Stomach (tissue), 9 donors: ENCODE results near the gene B4GALT3. TPM values are rescaled to one million over a fixed set of nuclear protein-coding genes. Genes with fewer than 3 reads are reported as not detected.

Source experiments
- DNase-seq, 2 donors: peaks; one replicate each; pipeline versions ENCODE4 v3.0.0 to v3.0.0-alpha.2; 2013 to 2019
- H3K27ac ChIP-seq, 5 donors: fragments of 200-600 bp in 4 of 5; sonication (generic) in 4 of 5; one replicate each; pipeline ENCODE4 v1.5.1; 2013 to 2019; ENCODE audit warnings: mild to moderate bottlenecking in 1 of 5, moderate library complexity in 1 of 5
- H3K27me3 ChIP-seq, 3 donors: fragments of 200-600 bp; sonication (generic); one replicate each; pipeline ENCODE4 v1.5.1; 2017 to 2019; ENCODE audit warnings: mixed run types in 1 of 3
- H3K36me3 ChIP-seq, 4 donors: fragments of 200-600 bp; sonication (generic); 1 replicate in 3 of 4; 2 replicates in 1 of 4; pipeline ENCODE4 v1.5.1; 2016 to 2019
- H3K4me1 ChIP-seq, 4 donors: fragments of 200-600 bp; sonication (generic); one replicate each; pipeline ENCODE4 v1.5.1; 2016 to 2019
- H3K4me3 ChIP-seq, 4 donors: fragments of 200-600 bp; sonication (generic) in 3 of 4; one replicate each; pipeline ENCODE4 v1.5.1; 2016 to 2019; ENCODE audit warnings: mild to moderate bottlenecking in 1 of 4
- H3K9me3 ChIP-seq, 4 donors: fragments of 200-600 bp; sonication (generic); one replicate each; pipeline ENCODE4 v1.5.1; 2016 to 2019
- CTCF ChIP-seq, 7 experiments: fragments of 450-650 bp in 4 of 7; fragments of 200-600 bp in 3 of 7; sonication (generic) in 3 of 7; IDR thresholded peaks; one replicate each; pipeline ENCODE4 v1.5.1; 2016 to 2019; ENCODE audit warnings: antibody characterized with exemption in 7 of 7, control low read depth in 2 of 7, mild to moderate bottlenecking in 1 of 7
- EP300 ChIP-seq: sonication (generic); formaldehyde crosslinking; IDR thresholded peaks from one replicate; pipeline ENCODE4 v1.6.1; 2017; ENCODE audit warnings: antibody characterized with exemption
- POLR2A ChIP-seq, 4 donors: fragments of 450-650 bp; IDR thresholded peaks; one replicate each; pipeline ENCODE4 v1.6.1; 2016; ENCODE audit warnings: antibody characterized with exemption in 4 of 4, control low read depth in 2 of 4, mild to moderate bottlenecking in 1 of 4, moderate library complexity in 1 of 4
- POLR2AphosphoS5 ChIP-seq, 3 donors: sonication (generic); formaldehyde crosslinking; IDR thresholded peaks; one replicate each; pipeline ENCODE4 v1.6.1; 2016; ENCODE audit warnings: antibody characterized with exemption in 3 of 3
- WGBS, 5 donors: extraction: QIAGEN DNeasy Blood & Tissue Kit in 3 of 5; methylation state at CpG; one replicate each; pipeline versions ENCODE4 v1.1.5 to v1.1.7; 2013 to 2018; 5-methylcytosine and 5-hydroxymethylcytosine counted together
- intact Hi-C: fragments of 100-400 bp; cut with DNase I; formaldehyde crosslinking; loops from one replicate; pipeline ENCODE4 v1.15.1; 2023; ENCODE audit warnings: low total_unique reads
- polyA plus RNA-seq, 3 donors: library from polyadenylated mRNA; stranded (reverse); fragments of 200-250 nt; gene quantifications; one replicate each; pipeline ENCODE4 v1.2.3, GENCODE V29; 2013
- total RNA-seq, 5 donors: library from RNA; depleted of rRNA; stranded (reverse); fragments of >200 nt; gene quantifications; one replicate each; pipeline versions ENCODE4 v1.1.0 to v1.2.3, GENCODE V29; 2014 to 2016
- donor health status: healthy with polysubstance abuse.
- donor health status: Bipolar disorder and iron deficiency.
- donor health status: healthy.

B4GALT3 gene
- total and polyA plus RNA-seq, 8 donors: 12.2 to 25.8 (median 17.5) TPM

GRCh38 chr1:161158316-161159010 lies 18.8 kb downstream of the B4GALT3 start:
- intact Hi-C loops: no loop called here
- Histone ChIP-seq H3K36me3 (peaks cover 9 to 51% (median 44%) of the 10 kb centered on the region in 4 donors), H3K9me3 (no peaks in the 10 kb centered on the region), H3K27me3 (no peaks in the 10 kb centered on the region), H3K27ac (peak overlapping the region; percentile 87 to 93 (median 90)), H3K4me3 (peak overlapping the region; percentile 69 to 99 (median 93)), H3K4me1 (peaks cover 37 to 62% (median 53%) of the 10 kb centered on the region in 4 donors)
- DNase-seq: no peak
- 55 to 68% (median 60%) methylated on average over 9 of the region's 9 CpGs for WGBS, 5 donors
- TF ChIP-seq POLR2A (IDR thresholded peaks at IDR 0.05): no peak
- TF ChIP-seq POLR2AphosphoS5 (IDR thresholded peaks at IDR 0.05): no peak
- no peak for TF ChIP-seq CTCF (IDR thresholded peaks at IDR 0.05)
- no peak for TF ChIP-seq EP300

DNA sequence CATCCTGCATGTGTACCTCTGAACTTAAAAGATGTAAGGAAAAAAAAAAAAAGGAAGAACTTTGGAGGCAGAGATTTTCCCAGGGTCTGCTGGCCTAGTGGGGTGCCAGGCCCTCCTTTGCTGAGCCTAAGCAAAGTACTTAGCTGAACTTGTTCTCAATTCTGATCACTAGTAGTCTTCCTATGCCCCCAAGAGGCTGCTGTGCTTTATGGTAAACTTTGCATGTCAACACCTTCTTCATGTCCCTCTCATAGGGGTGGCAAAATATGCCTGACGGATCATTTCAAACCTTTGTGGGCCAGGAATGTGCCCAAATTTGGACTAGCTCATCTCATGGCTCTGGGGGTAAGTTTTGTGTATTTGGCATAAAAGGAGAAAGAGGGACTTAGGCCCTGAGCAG lies 19.4 kb downstream of the B4GALT3 start:
- no peak overlapping the region for H3K4me3 ChIP-seq
- peaks cover 37 to 65% (median 54%) of the 10 kb centered on the region in 4 donors for H3K4me1 ChIP-seq
- peaks cover 9 to 45% (median 38%) of the 10 kb centered on the region in 4 donors for H3K36me3 ChIP-seq
- no peaks in the 10 kb centered on the region for H3K27me3 ChIP-seq
- intact Hi-C loops: no loop called here
- H3K9me3 ChIP-seq: no peaks in the 10 kb centered on the region
- DNase-seq: no peak
- TF ChIP-seq CTCF (IDR thresholded peaks at IDR 0.05) (no peak), POLR2A (IDR thresholded peaks at IDR 0.05) (no peak), EP300 (no peak), POLR2AphosphoS5 (IDR thresholded peaks at IDR 0.05) (no peak)
- WGBS, 5 donors: 84 to 100% (median 95%) methylated on average over 1 of the region's 1 CpG
- H3K27ac ChIP-seq: no peak overlapping the region

- peak; percentile 80 to 96 for DNase-seq
- no peaks in the 10 kb centered on the region for H3K9me3 ChIP-seq
- no peaks in the 10 kb centered on the region for H3K27me3 ChIP-seq
- peaks cover 16 to 34% (median 24%) of the 10 kb centered on the region in 4 donors for H3K4me1 ChIP-seq
- WGBS, 5 donors: 0 to 1% (median 0%) methylated on average over 33 of the region's 33 CpGs
- peak within 1 kb of the TSS; percentile 72 to 77 (median 74) for H3K4me3 ChIP-seq
- H3K27ac ChIP-seq: peak within 1 kb of the TSS; percentile 93 to 99 (median 96)
- no peak for TF ChIP-seq POLR2A (IDR thresholded peaks at IDR 0.05)
- TF ChIP-seq POLR2AphosphoS5 (IDR thresholded peaks at IDR 0.05): peak in 2 of 3 donors; percentile 53 to 82
- TF ChIP-seq EP300: no peak
- peak in 1 of 7 experiments; percentile 8 for TF ChIP-seq CTCF (IDR thresholded peaks at IDR 0.05)
- intact Hi-C loops: no loop called here
- peaks cover 5 to 21% (median 19%) of the 10 kb centered on the region in 4 donors for H3K36me3 ChIP-seq
These were observed 23.5 kb downstream of the B4GALT3 start, which contains the start of gene UFC1 for GRCh38 chr1:161153682-161154337. UFC1 (plus strand) TSS chr1:161153978; CDS start chr1:161153998, 20 bp downstream.

DNA sequence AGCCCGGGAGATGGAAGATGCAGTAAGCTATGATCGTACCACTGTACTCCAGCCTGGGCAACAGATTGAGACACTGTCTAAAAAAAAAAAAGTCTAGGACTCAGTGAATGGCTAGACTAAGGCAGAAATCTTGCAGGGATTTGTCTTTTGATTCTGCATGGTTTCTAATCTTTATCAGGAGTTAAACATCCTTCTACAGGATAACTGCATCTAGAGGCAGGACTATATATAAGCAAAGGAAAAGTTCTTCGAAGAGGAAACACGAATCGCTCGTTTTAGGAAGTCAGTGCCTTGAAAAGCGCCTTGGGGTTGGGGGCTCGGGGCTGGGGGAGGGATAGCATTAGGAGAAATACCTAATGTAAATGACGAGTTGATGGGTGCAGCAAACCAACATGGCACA lies 24.1 kb downstream of the B4GALT3 start:
- intact Hi-C loops: no loop called here
- no peaks in the 10 kb centered on the region for H3K9me3 ChIP-seq
- no peak for TF ChIP-seq POLR2A (IDR thresholded peaks at IDR 0.05)
- no peak for TF ChIP-seq CTCF (IDR thresholded peaks at IDR 0.05)
- no peak for TF ChIP-seq POLR2AphosphoS5 (IDR thresholded peaks at IDR 0.05)
- TF ChIP-seq EP300: no peak

More for the DNA sequence above, 24.1 kb downstream of the B4GALT3 start:
- 18 to 22% (median 21%) methylated on average over 9 of the region's 9 CpGs for WGBS, 5 donors
- peak overlapping the region; percentile 72 to 77 (median 74) for H3K4me3 ChIP-seq
- no peaks in the 10 kb centered on the region for H3K27me3 ChIP-seq
- peak overlapping the region in 4 of 5 donors; percentile 93 to 99 (median 97) for H3K27ac ChIP-seq
- H3K36me3 ChIP-seq: peaks cover 5 to 16% (median 14%) of the 10 kb centered on the region in 4 donors
- peaks cover 13 to 29% (median 19%) of the 10 kb centered on the region in 4 donors for H3K4me1 ChIP-seq
- no peak for DNase-seq
